ENCODE measurements around the gene NIFK. TPM values are rescaled to one million over a fixed set of nuclear protein-coding genes. Genes with fewer than 3 reads are reported as not detected.

The NIFK gene
- polyA plus RNA-seq, 1 of the 3 experiments (the other 2 are of a cell fraction): 17.0 TPM

- H3K27me3 ChIP-seq (ENCODE audit: insufficient read depth): no peaks in the 10 kb centered on the region
- H3K79me2 ChIP-seq (ENCODE audit: insufficient read depth): no peaks in the 10 kb centered on the region
- H3K4me3 ChIP-seq (ENCODE audit: low read depth in 2 of 2, low read length in 1 of 2): no peak overlapping the region
- H3K9ac ChIP-seq: no peak overlapping the region
- peaks cover 0 to 29% of the 10 kb centered on the region in 2 experiments; a peak in 2 of 4 replicates for H3K4me1 ChIP-seq (ENCODE audit: control insufficient read depth in 1 of 2, insufficient read depth in 2 of 2, low read depth in 1 of 2, low read length in 1 of 2)
- peak overlapping the region in 1 of 2 experiments; percentile 95; a peak in 2 of 4 replicates for H3K27ac ChIP-seq (ENCODE audit: low read depth in 2 of 2, low read length in 1 of 2)
- H3K9me2 ChIP-seq: no peaks in the 10 kb centered on the region
- ChIA-PET CTCF (interaction anchor here (0.7 to 1.7 kb wide), 2 partner anchors 24 to 35 kb away, joined by 3 to 8 read pairs; partner anchors contain the start of gene NIFK), POLR2A (interaction anchor here (0.9 kb wide), 2 partner anchors 122 to 241 kb away, joined by 3 read pairs; partner anchors contain the start of gene RNU4ATAC)
- H3K9me3 ChIP-seq: no peaks in the 10 kb centered on the region
- H3K4me2 ChIP-seq: no peak overlapping the region
- peaks cover 1% of the 10 kb centered on the region for H3F3A ChIP-seq (replicated peaks; ENCODE audit: insufficient read depth)
- peak; percentile 80 for DNase-seq
- H3K36me3 ChIP-seq (replicated peaks in 1 of 2; ENCODE audit: control insufficient read depth in 1 of 2, insufficient read depth in 2 of 2, low read length in 1 of 2): peaks cover 9 to 12% of the 10 kb centered on the region in 2 experiments
- no peak overlapping the region for H2AFZ ChIP-seq (ENCODE audit: low read depth)
- no peaks in the 10 kb centered on the region for H4K20me1 ChIP-seq (ENCODE audit: insufficient read depth)
- WGBS (ENCODE audit: low lambda C conversion rate): 55% methylated on average over 6 of the region's 6 CpGs
- TF ChIP-seq NRF1 (IDR thresholded peaks at IDR 0.05; ENCODE audit: low read depth, low read length) (no peak), GATA2 (CRISPR knock-in tag; IDR thresholded peaks at IDR 0.05) (no peak; the same call in 1 of the 2 replicates), TCF12 (IDR thresholded peaks at IDR 0.05) (peak; percentile 47; the same call in 1 of the 2 replicates), RAD21 (IDR thresholded peaks at IDR 0.05; ENCODE audit: low read length) (peak; percentile 31; the same call in 1 of the 2 replicates), EZH2phosphoT487 (IDR thresholded peaks at IDR 0.05; ENCODE audit: borderline replicate concordance, low read depth) (no peak), MEF2A (IDR thresholded peaks at IDR 0.05; ENCODE audit: borderline replicate concordance, low read depth) (no peak), EP300 (IDR thresholded peaks at IDR 0.05; ENCODE audit: borderline replicate concordance in 1 of 2, low read depth in 1 of 2, low read length in 1 of 2) (peak in 1 of 2 experiments; percentile 94; a peak in 2 of 4 replicates), USF1 (IDR thresholded peaks at IDR 0.05; ENCODE audit: borderline replicate concordance, low read depth) (no peak), CTCF (IDR thresholded peaks at IDR 0.05) (no peak), POLR2AphosphoS5 (IDR thresholded peaks at IDR 0.05; ENCODE audit: low read depth, low read length) (no peak), PBX3 (IDR thresholded peaks at IDR 0.05) (no peak), FOSL2 (IDR thresholded peaks at IDR 0.05; ENCODE audit: borderline replicate concordance, low read depth) (no peak), GABPA (IDR thresholded peaks at IDR 0.05; ENCODE audit: low read depth) (no peak), SIN3A (IDR thresholded peaks at IDR 0.05; ENCODE audit: borderline replicate concordance, low read depth, low read length) (no peak), MXI1 (IDR thresholded peaks at IDR 0.05; ENCODE audit: low read depth, low read length) (peak; percentile 61; the same call in 1 of the 2 replicates), RFX5 (IDR thresholded peaks at IDR 0.05; ENCODE audit: low read length) (no peak), REST (IDR thresholded peaks at IDR 0.05; ENCODE audit: low read depth, low read length) (no peak), TEAD4 (IDR thresholded peaks at IDR 0.05; ENCODE audit: borderline replicate concordance, insufficient read depth) (no peak), YY1 (IDR thresholded peaks at IDR 0.05; ENCODE audit: low read depth) (no peak), IRF3 (IDR thresholded peaks at IDR 0.05; ENCODE audit: low read depth, low read length) (no peak), MAX (IDR thresholded peaks at IDR 0.05; ENCODE audit: low read depth) (no peak), NFIC (IDR thresholded peaks at IDR 0.05; ENCODE audit: borderline replicate concordance) (no peak), RXRA (IDR thresholded peaks at IDR 0.05; ENCODE audit: borderline replicate concordance, low read depth) (no peak), CHD2 (IDR thresholded peaks at IDR 0.05; ENCODE audit: low read length, partially characterized antibody) (peak; percentile 79)
These were observed 35.5 kb upstream of the NIFK start for GRCh38 chr2:121771976-121772742.
